ENCODE data around the gene ZNF525.

Gene ZNF525

GRCh38 chr19:53365899-53366493 lies 491 bp downstream of the ZNF525 start:
- Histone ChIP-seq H3K36me3 (ENCODE audit: control insufficient read depth, insufficient read depth, low read length) (no peaks in the 10 kb centered on the region), H3K4me1 (ENCODE audit: control insufficient read depth, insufficient read depth, low read length, poor library complexity, severe bottlenecking) (peaks cover 4% of the 10 kb centered on the region), H3K27ac (ENCODE audit: low read depth, low read length, severe bottlenecking) (no peak overlapping the region), H3K9me3 (ENCODE audit: control insufficient read depth, low read length) (no peaks in the 10 kb centered on the region), H3K4me3 (ENCODE audit: extremely low read depth, insufficient read depth, low read length, poor library complexity, severe bottlenecking) (peak overlapping the region; percentile 75)
- WGBS, 2 experiments (ENCODE audit: insufficient coverage in 2 of 2): 0% methylated on average over 20 to 26 of the region's 32 CpGs

DNA sequence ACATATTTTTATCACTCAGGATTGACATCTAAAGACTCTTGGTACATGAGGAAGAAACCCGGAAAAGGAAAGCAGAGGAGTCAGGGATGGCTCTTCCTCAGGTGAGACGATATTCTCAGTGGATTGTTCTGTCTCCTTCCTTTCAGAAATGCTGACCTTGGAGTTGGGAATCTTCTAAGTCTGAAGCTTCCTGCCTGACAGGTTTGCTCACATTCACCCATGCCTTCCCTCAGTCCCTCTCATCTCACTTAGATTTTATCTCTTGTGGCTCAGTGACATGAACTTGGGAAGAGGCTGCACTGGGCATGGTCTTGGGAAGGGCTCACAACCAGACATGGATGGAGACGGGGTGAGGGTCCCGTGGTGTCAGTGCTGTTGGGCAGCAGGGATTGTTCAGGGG lies 6.7 kb downstream of the ZNF525 start:
- H3K4me3 ChIP-seq (ENCODE audit: extremely low read depth, insufficient read depth, low read length, poor library complexity, severe bottlenecking): no peak overlapping the region
- H3K27ac ChIP-seq (ENCODE audit: low read depth, low read length, severe bottlenecking): no peak overlapping the region
- H3K4me1 ChIP-seq (ENCODE audit: control insufficient read depth, insufficient read depth, low read length, poor library complexity, severe bottlenecking): peaks cover 1% of the 10 kb centered on the region
- peaks cover 37% of the 10 kb centered on the region for H3K36me3 ChIP-seq (ENCODE audit: control insufficient read depth, insufficient read depth, low read length)
- 80 to 92% methylated on average over 4 of the region's 4 CpGs for WGBS, 2 experiments (ENCODE audit: insufficient coverage in 2 of 2)
- peaks cover 4% of the 10 kb centered on the region for H3K9me3 ChIP-seq (ENCODE audit: control insufficient read depth, low read length)

GRCh38 chr19:53374288-53374687 lies 8.8 kb downstream of the ZNF525 start:
- Histone ChIP-seq H3K4me1 (ENCODE audit: control insufficient read depth, insufficient read depth, low read length, poor library complexity, severe bottlenecking) (no peaks in the 10 kb centered on the region), H3K4me3 (ENCODE audit: extremely low read depth, insufficient read depth, low read length, poor library complexity, severe bottlenecking) (no peak overlapping the region), H3K36me3 (ENCODE audit: control insufficient read depth, insufficient read depth, low read length) (peaks cover 57% of the 10 kb centered on the region), H3K27ac (ENCODE audit: low read depth, low read length, severe bottlenecking) (no peak overlapping the region), H3K9me3 (ENCODE audit: control insufficient read depth, low read length) (peaks cover 4% of the 10 kb centered on the region)
- WGBS, 2 experiments (ENCODE audit: insufficient coverage in 2 of 2): 57 to 77% methylated on average over 1 to 2 of the region's 3 CpGs

GRCh38 chr19:53374743-53375142 lies 9.2 kb downstream of the ZNF525 start:
- H3K4me1 ChIP-seq (ENCODE audit: control insufficient read depth, insufficient read depth, low read length, poor library complexity, severe bottlenecking): no peaks in the 10 kb centered on the region
- H3K4me3 ChIP-seq (ENCODE audit: extremely low read depth, insufficient read depth, low read length, poor library complexity, severe bottlenecking): no peak overlapping the region
- H3K27ac ChIP-seq (ENCODE audit: low read depth, low read length, severe bottlenecking): no peak overlapping the region
- H3K36me3 ChIP-seq (ENCODE audit: control insufficient read depth, insufficient read depth, low read length): peaks cover 62% of the 10 kb centered on the region
- 100% methylated on average over 1 of the region's 1 CpG; no CpG with 5 or more reads in 1 of the 2 experiments for WGBS, 2 experiments (ENCODE audit: insufficient coverage in 2 of 2)
- peaks cover 4% of the 10 kb centered on the region for H3K9me3 ChIP-seq (ENCODE audit: control insufficient read depth, low read length)

DNA sequence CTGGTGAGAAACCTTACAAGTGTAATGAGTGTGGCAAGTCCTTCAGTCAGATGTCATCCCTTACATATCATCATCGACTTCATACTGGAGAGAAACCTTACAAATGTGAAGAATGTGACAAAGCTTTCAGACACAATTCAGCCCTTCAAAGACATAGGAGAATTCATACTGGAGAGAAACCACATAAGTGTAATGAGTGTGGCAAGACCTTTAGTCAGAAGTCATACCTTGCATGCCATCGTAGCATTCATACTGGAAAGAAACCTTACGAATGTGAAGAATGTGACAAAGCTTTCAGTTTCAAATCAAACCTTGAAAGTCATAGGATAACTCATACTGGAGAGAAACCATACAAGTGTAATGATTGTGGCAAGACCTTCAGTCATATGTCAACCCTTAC lies 15.9 kb downstream of the ZNF525 start:
- H3K36me3 ChIP-seq (ENCODE audit: control insufficient read depth, insufficient read depth, low read length): peaks cover 81% of the 10 kb centered on the region
- H3K27ac ChIP-seq (ENCODE audit: low read depth, low read length, severe bottlenecking): no peak overlapping the region
- 95% methylated on average over 2 of the region's 3 CpGs; no CpG with 5 or more reads in 1 of the 2 experiments for WGBS, 2 experiments (ENCODE audit: insufficient coverage in 2 of 2)
- H3K4me1 ChIP-seq (ENCODE audit: control insufficient read depth, insufficient read depth, low read length, poor library complexity, severe bottlenecking): no peaks in the 10 kb centered on the region
- H3K4me3 ChIP-seq (ENCODE audit: extremely low read depth, insufficient read depth, low read length, poor library complexity, severe bottlenecking): no peak overlapping the region
- H3K9me3 ChIP-seq (ENCODE audit: control insufficient read depth, low read length): peaks cover 54% of the 10 kb centered on the region

DNA sequence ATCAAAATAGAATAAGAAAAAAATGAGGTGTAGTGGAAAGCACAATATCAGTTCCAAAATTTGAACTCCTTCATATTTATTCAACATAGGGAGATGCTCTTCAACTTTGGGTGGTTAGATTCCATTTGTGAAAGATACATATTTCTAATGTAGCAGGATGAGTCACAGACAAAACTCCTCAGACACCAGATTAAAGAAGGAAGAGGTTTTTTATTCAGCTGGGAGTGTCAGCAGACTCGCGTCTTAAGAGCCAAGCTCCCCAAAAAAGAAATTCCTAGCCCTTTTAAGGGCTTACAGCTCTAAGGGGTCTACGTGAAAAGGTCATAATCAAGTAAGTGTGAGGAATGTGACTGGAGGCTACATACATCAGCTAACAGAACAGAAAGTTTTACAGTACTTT lies 22.7 kb downstream of the ZNF525 start:
- H3K36me3 ChIP-seq (ENCODE audit: control insufficient read depth, insufficient read depth, low read length): peaks cover 17% of the 10 kb centered on the region

GRCh38 chr19:53388904-53389303 lies 23.4 kb downstream of the ZNF525 start:
- 87 to 90% methylated on average over 4 of the region's 5 CpGs for WGBS, 2 experiments (ENCODE audit: insufficient coverage in 2 of 2)
- Histone ChIP-seq H3K36me3 (ENCODE audit: control insufficient read depth, insufficient read depth, low read length) (peaks cover 15% of the 10 kb centered on the region), H3K9me3 (ENCODE audit: control insufficient read depth, low read length) (peaks cover 35% of the 10 kb centered on the region), H3K27ac (ENCODE audit: low read depth, low read length, severe bottlenecking) (no peak overlapping the region), H3K4me3 (ENCODE audit: extremely low read depth, insufficient read depth, low read length, poor library complexity, severe bottlenecking) (no peak overlapping the region), H3K4me1 (ENCODE audit: control insufficient read depth, insufficient read depth, low read length, poor library complexity, severe bottlenecking) (no peaks in the 10 kb centered on the region)

More for the DNA sequence above, 22.7 kb downstream of the ZNF525 start:
- no CpG with 5 or more reads among the region's 3 CpGs for WGBS, 2 experiments (ENCODE audit: insufficient coverage in 2 of 2)
- Histone ChIP-seq H3K4me1 (ENCODE audit: control insufficient read depth, insufficient read depth, low read length, poor library complexity, severe bottlenecking) (no peaks in the 10 kb centered on the region), H3K9me3 (ENCODE audit: control insufficient read depth, low read length) (peaks cover 43% of the 10 kb centered on the region), H3K4me3 (ENCODE audit: extremely low read depth, insufficient read depth, low read length, poor library complexity, severe bottlenecking) (no peak overlapping the region), H3K27ac (ENCODE audit: low read depth, low read length, severe bottlenecking) (no peak overlapping the region)

DNA sequence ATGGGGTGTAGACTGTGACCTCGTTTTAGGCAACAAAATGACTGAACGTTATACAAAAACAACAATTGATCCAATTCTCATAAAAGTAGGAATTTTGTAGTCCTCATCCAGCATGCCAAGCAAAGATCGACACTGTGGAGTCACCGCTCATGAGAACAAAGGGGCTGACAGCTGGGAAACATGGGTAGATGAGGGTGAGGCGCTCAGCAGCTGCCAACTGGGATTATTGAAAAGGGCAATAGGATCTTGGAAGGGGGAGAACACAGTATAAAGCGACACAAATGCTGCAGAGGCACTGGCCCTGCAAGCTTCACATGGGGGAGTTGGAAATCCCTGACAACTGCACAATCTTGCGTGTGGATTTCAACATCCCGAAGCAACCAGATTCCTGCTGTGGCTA lies 24.1 kb downstream of the ZNF525 start:
- 93 to 94% methylated on average over 7 to 8 of the region's 8 CpGs for whole genome bisulfite sequencing, 2 experiments (ENCODE audit: insufficient coverage in 2 of 2)
- no peak overlapping the region for H3K27ac ChIP-seq (ENCODE audit: low read depth, low read length, severe bottlenecking)

DNA sequence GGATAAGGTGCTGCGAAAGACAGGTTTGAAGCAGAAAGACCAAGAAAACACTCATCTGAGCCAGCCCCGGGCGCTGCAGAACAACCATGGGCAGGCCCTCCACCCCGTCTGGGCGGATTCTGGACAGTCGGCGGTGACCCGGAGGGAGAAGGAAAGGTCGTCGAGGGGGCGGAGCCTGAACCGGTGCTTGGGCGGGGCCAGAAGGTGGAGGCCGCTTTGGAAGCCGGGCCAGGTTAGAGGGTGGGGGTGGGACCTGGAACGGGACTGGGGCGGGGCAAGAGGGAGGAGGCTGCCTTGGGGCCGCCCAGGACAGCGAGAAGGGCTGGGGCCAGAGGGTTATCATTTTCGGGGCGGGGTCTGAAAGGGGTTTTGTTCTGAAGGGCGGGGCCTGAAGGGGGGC lies 24.5 kb downstream of the ZNF525 start:
- WGBS, 2 experiments (ENCODE audit: insufficient coverage in 2 of 2): 93 to 97% methylated on average over 8 to 20 of the region's 22 CpGs
- Histone ChIP-seq H3K9me3 (ENCODE audit: control insufficient read depth, low read length) (peaks cover 26% of the 10 kb centered on the region), H3K4me1 (ENCODE audit: control insufficient read depth, insufficient read depth, low read length, poor library complexity, severe bottlenecking) (no peaks in the 10 kb centered on the region), H3K4me3 (ENCODE audit: extremely low read depth, insufficient read depth, low read length, poor library complexity, severe bottlenecking) (no peak overlapping the region), H3K36me3 (ENCODE audit: control insufficient read depth, insufficient read depth, low read length) (peaks cover 13% of the 10 kb centered on the region), H3K27ac (ENCODE audit: low read depth, low read length, severe bottlenecking) (no peak overlapping the region)

More for the DNA sequence above, 24.1 kb downstream of the ZNF525 start:
- Histone ChIP-seq H3K4me3 (ENCODE audit: extremely low read depth, insufficient read depth, low read length, poor library complexity, severe bottlenecking) (no peak overlapping the region), H3K9me3 (ENCODE audit: control insufficient read depth, low read length) (peaks cover 29% of the 10 kb centered on the region), H3K36me3 (ENCODE audit: control insufficient read depth, insufficient read depth, low read length) (peaks cover 15% of the 10 kb centered on the region), H3K4me1 (ENCODE audit: control insufficient read depth, insufficient read depth, low read length, poor library complexity, severe bottlenecking) (no peaks in the 10 kb centered on the region)

DNA sequence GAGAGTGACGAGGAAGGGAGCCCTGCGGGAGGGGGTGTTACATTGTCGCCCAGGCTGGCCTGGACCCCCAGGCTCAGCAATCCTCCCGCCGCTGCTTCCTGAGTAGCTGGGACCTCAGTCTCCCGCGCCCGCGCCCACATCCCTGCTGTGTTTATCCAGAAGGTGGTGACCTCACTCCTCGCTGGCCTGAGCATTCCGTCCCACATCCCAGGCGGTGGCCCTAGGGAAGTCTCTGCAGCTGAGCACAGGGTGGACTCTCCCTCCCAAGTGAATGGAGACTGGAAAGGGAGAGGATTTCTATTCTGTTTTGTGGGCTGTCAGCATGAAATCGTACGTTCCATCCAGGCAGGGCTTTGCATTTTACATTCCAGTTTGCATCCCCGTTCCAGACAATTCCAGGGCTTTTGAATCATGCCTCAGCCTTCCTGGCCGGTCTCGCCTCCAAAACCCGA lies 29.0 kb downstream of the ZNF525 start:
- peaks cover 3% of the 10 kb centered on the region for H3K4me1 ChIP-seq (ENCODE audit: control insufficient read depth, insufficient read depth, low read length, poor library complexity, severe bottlenecking)
- H3K9me3 ChIP-seq (ENCODE audit: control insufficient read depth, low read length): peaks cover 12% of the 10 kb centered on the region
- H3K27ac ChIP-seq (ENCODE audit: low read depth, low read length, severe bottlenecking): peak overlapping the region; percentile 96
- 10 to 11% methylated on average over 12 to 15 of the region's 18 CpGs for WGBS, 2 experiments (ENCODE audit: insufficient coverage in 2 of 2)
- peak overlapping the region; percentile 77 for H3K4me3 ChIP-seq (ENCODE audit: extremely low read depth, insufficient read depth, low read length, poor library complexity, severe bottlenecking)
- peaks cover 19% of the 10 kb centered on the region for H3K36me3 ChIP-seq (ENCODE audit: control insufficient read depth, insufficient read depth, low read length)

Data from mesodermal cell (in vitro differentiated cells).